GM19035 (cell line): ENCODE measurements around the gene KRT76.

Source experiments
- ATAC-seq: cut with Tn5 transposase; IDR thresholded peaks from one replicate; pipeline ENCODE4 v1.9.1; 2021; ENCODE audit not compliant: unreplicated experiment

The KRT76 gene

GRCh38 chr12:52813885-52814709 lies 37.0 kb upstream of the KRT76 start, which contains the start of gene KRT4:
Gene KRT4, minus strand, starts transcription at chr12:52814116. Its CDS starts 58 bp downstream, at chr12:52814058.
- no peak for ATAC-seq

GRCh38 chr12:52813203-52813819 lies 36.2 kb upstream of the KRT76 start:
- no peak for ATAC-seq

GRCh38 chr12:52812749-52813148 lies 35.6 kb upstream of the KRT76 start:
- no peak for ATAC-seq

- ATAC-seq, result no peak
These were observed 34.9 kb upstream of the KRT76 start for GRCh38 chr12:52812073-52812400.

GRCh38 chr12:52811191-52812072 lies 34.3 kb upstream of the KRT76 start:
- no peak for ATAC-seq

- ATAC-seq, result no peak
These were observed 33.4 kb upstream of the KRT76 start for GRCh38 chr12:52810554-52810953.

GRCh38 chr12:52809166-52809565 lies 32.0 kb upstream of the KRT76 start:
- no peak for ATAC-seq

GRCh38 chr12:52808573-52809160 lies 31.5 kb upstream of the KRT76 start:
- no peak for ATAC-seq

GRCh38 chr12:52807544-52808470 lies 30.7 kb upstream of the KRT76 start:
- no peak for ATAC-seq

- ATAC-seq, result no peak
These were observed 29.8 kb upstream of the KRT76 start for GRCh38 chr12:52806821-52807543.

- no peak for ATAC-seq
These were observed 29.1 kb upstream of the KRT76 start for GRCh38 chr12:52806169-52806811.

GRCh38 chr12:52805739-52806138 lies 28.6 kb upstream of the KRT76 start:
- no peak for ATAC-seq

GRCh38 chr12:52805000-52805399 lies 27.9 kb upstream of the KRT76 start:
- ATAC-seq, result no peak

- ATAC-seq, result no peak
These were observed 25.3 kb upstream of the KRT76 start for GRCh38 chr12:52802442-52802841.

- ATAC-seq, result no peak
These were observed 24.6 kb upstream of the KRT76 start for GRCh38 chr12:52801773-52802172.

- ATAC-seq, result no peak
These were observed 23.2 kb upstream of the KRT76 start for GRCh38 chr12:52800259-52800917.

- no peak for ATAC-seq
These were observed 22.5 kb upstream of the KRT76 start for GRCh38 chr12:52799505-52800211.
